GM19240 (cell line): ENCODE measurements around the gene PDE10A.
"Not testable (repeated sequence)": the region's sequence is repeated elsewhere in the genome, so short reads cannot be mapped to it uniquely, and the experiment has no call there.

Experiments used
- DNase-seq: peaks from one replicate; pipeline ENCODE4 v3.0.0; 2011; ENCODE audit warnings: low spot score; ENCODE audit not compliant: insufficient read length

PDE10A gene

GRCh38 chr6:165592947-165593346, 70.1 kb downstream of the PDE10A start:
- not testable (repeated sequence) for DNase-seq

GRCh38 chr6:165588515-165588914, 74.5 kb downstream of the PDE10A start:
- DNase-seq: no peak

- DNase-seq: no peak
These were observed 75.8 kb downstream of the PDE10A start for GRCh38 chr6:165587206-165587605.

GRCh38 chr6:165586706-165587105, 76.3 kb downstream of the PDE10A start:
- no peak for DNase-seq

GRCh38 chr6:165585060-165585459, 78.0 kb downstream of the PDE10A start:
- no peak for DNase-seq

- DNase-seq: no peak
These were observed 78.5 kb downstream of the PDE10A start for GRCh38 chr6:165584541-165584940.

GRCh38 chr6:165581678-165582077, 81.4 kb downstream of the PDE10A start:
- DNase-seq: no peak

GRCh38 chr6:165580136-165580535, 82.9 kb downstream of the PDE10A start:
- DNase-seq: no peak

- DNase-seq: no peak
These were observed 83.9 kb downstream of the PDE10A start for GRCh38 chr6:165579151-165579550.

- no peak for DNase-seq
These were observed 85.5 kb downstream of the PDE10A start for GRCh38 chr6:165577556-165577955.

GRCh38 chr6:165575158-165575549, 87.9 kb downstream of the PDE10A start:
- DNase-seq: no peak

- DNase-seq: no peak
These were observed 88.6 kb downstream of the PDE10A start for GRCh38 chr6:165574220-165575157.

- no peak for DNase-seq
These were observed 89.4 kb downstream of the PDE10A start for GRCh38 chr6:165573671-165574070.

- DNase-seq: no peak
These were observed 91.3 kb downstream of the PDE10A start for GRCh38 chr6:165571721-165572132.

- DNase-seq: no peak
These were observed 91.9 kb downstream of the PDE10A start for GRCh38 chr6:165571068-165571682.

- DNase-seq: no peak
These were observed 94.7 kb downstream of the PDE10A start for GRCh38 chr6:165568326-165568725.

GRCh38 chr6:165566088-165566828, 96.8 kb downstream of the PDE10A start:
- DNase-seq: no peak

GRCh38 chr6:165562421-165563090, 100.5 kb downstream of the PDE10A start:
- DNase-seq: no peak

- DNase-seq: no peak
These were observed 103.4 kb downstream of the PDE10A start for GRCh38 chr6:165559632-165560031.

- DNase-seq: not testable (repeated sequence)
These were observed 104.9 kb downstream of the PDE10A start for GRCh38 chr6:165558097-165558496.

- no peak for DNase-seq
These were observed 105.4 kb downstream of the PDE10A start for GRCh38 chr6:165557674-165558073.
